ENCODE data around the gene HPCAL1.

The HPCAL1 gene

DNA sequence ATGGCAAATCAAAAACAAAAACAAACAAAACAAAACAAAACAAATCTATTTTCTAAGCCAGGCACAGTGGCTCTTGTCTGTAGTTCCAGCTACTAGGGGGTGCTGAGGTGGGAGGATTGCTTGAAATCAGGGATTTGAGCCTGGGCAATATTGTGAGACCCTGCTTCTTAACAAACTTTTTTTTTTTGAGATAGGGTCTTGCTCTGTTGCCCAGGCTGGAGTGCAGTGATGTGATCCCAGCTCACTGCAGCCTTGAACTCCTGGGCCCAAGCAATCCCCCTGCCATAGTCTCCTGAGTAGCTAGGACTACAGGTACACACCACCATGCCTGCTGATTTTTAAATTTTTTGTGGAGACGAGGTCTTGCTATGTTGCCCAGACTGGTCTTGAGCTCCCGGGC lies 6.2 kb downstream of the HPCAL1 start:
- H3K27ac ChIP-seq (ENCODE audit: insufficient read depth in 1 of 2, low read depth in 1 of 2, low read length in 2 of 2, poor library complexity in 1 of 2, severe bottlenecking in 2 of 2): no peak overlapping the region
- ChIA-PET POLR2A (no interaction called here), CTCF (interaction anchor here (1.8 to 2.6 kb wide), 2 partner anchors 9 to 30 kb away, joined by 6 to 8 read pairs; no protein-coding TSS in a partner anchor)
- 100% methylated on average over 2 of the region's 2 CpGs for WGBS (ENCODE audit: insufficient coverage)
- DNase-seq: no peak
- peaks cover 7 to 39% (median 32%) of the 10 kb centered on the region in 4 experiments for H3K4me1 ChIP-seq (ENCODE audit: control extremely low read depth in 1 of 4, control insufficient read depth in 4 of 4, insufficient read depth in 4 of 4, low read length in 3 of 4)
- no peak overlapping the region for H3K4me3 ChIP-seq (ENCODE audit: control insufficient read depth in 1 of 7, extremely low read depth in 1 of 7, insufficient read depth in 4 of 7, low read depth in 2 of 7, low read length in 6 of 7)
- no peaks in the 10 kb centered on the region for H3K27me3 ChIP-seq (replicated peaks in 2 of 5; ENCODE audit: control insufficient read depth in 4 of 5, insufficient read depth in 5 of 5, low read length in 4 of 5)
- no peaks in the 10 kb centered on the region for H3K9me3 ChIP-seq (ENCODE audit: control extremely low read depth in 1 of 5, control insufficient read depth in 4 of 5, insufficient read depth in 2 of 5, low read depth in 1 of 5, low read length in 4 of 5)
- peaks cover 0 to 15% (median 1%) of the 10 kb centered on the region in 4 experiments for H3K36me3 ChIP-seq (ENCODE audit: control insufficient read depth in 4 of 4, insufficient read depth in 4 of 4, low read length in 3 of 4)

DNA sequence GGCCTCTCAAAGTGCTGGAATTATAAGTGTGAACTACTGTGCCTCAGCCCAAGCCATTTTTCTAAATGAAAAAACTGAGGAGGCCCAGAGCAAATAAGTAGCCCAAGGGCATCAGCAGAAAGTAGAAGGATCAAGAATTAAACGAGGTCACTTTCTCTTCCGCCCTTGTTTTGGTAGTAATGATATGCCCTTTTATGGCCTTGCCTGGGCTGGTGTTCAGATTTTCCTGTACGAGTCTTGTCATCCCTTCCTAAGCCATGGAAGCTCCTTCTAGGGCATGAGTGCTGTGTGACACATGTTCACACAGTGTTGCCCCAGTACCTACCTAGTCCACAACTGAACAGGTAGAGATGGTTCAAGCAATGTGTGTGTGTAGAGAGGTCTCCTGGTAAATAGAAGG lies 6.6 kb downstream of the HPCAL1 start:
- H3K27ac ChIP-seq (ENCODE audit: insufficient read depth in 1 of 2, low read depth in 1 of 2, low read length in 2 of 2, poor library complexity in 1 of 2, severe bottlenecking in 2 of 2): no peak overlapping the region
- H3K36me3 ChIP-seq (ENCODE audit: control insufficient read depth in 4 of 4, insufficient read depth in 4 of 4, low read length in 3 of 4): peaks cover 0 to 15% (median 1%) of the 10 kb centered on the region in 4 experiments
- ChIA-PET CTCF (interaction anchor here (1.8 to 2.6 kb wide), 2 partner anchors 8 to 31 kb away, joined by 6 to 8 read pairs; no protein-coding TSS in a partner anchor), POLR2A (no interaction called here)
- H3K4me1 ChIP-seq (ENCODE audit: control extremely low read depth in 1 of 4, control insufficient read depth in 4 of 4, insufficient read depth in 4 of 4, low read length in 3 of 4): peaks cover 6 to 36% (median 28%) of the 10 kb centered on the region in 4 experiments
- WGBS (ENCODE audit: insufficient coverage): 97% methylated on average over 3 of the region's 3 CpGs
- DNase-seq: no peak
- H3K9me3 ChIP-seq (ENCODE audit: control extremely low read depth in 1 of 5, control insufficient read depth in 4 of 5, insufficient read depth in 2 of 5, low read depth in 1 of 5, low read length in 4 of 5): no peaks in the 10 kb centered on the region
- no peak overlapping the region for H3K4me3 ChIP-seq (ENCODE audit: control insufficient read depth in 1 of 7, extremely low read depth in 1 of 7, insufficient read depth in 4 of 7, low read depth in 2 of 7, low read length in 6 of 7)
- no peaks in the 10 kb centered on the region for H3K27me3 ChIP-seq (replicated peaks in 2 of 5; ENCODE audit: control insufficient read depth in 4 of 5, insufficient read depth in 5 of 5, low read length in 4 of 5)

DNA sequence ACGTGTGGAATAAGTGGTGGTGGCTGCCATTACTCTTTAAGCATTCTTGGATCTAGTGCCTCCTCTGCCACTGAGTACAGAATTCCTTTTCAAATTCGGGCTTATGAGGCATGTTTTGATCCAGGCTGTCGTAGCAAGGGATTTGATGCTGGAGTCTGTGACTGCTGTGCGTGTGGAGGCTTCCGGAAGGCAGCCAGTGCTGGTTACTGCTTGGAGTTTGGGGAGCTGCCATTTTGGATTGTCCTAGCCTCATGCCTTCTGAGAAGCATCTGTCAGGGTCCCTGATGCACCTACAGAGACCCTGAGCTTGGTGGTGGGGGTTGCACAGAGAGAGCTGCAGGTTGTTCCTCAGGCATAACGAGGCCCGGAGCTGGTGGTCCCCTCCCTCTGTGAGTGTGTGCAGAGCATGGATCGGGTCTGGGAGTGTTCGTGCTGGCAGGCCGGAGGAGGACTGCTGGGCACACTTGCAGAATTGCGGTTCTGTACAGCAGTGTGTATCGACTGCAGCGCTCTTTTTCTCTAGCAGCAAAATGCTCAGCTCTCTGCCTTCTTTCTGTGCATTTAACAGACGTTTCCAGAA lies 7.7 kb downstream of the HPCAL1 start:
- ChIA-PET CTCF (interaction anchor here (1.1 to 1.7 kb wide), 3 partner anchors 9 to 22 kb away, joined by 3 to 5 read pairs (median 5); no protein-coding TSS in a partner anchor), POLR2A (no interaction called here)
- H3K4me3 ChIP-seq (ENCODE audit: control insufficient read depth in 1 of 7, extremely low read depth in 1 of 7, insufficient read depth in 4 of 7, low read depth in 2 of 7, low read length in 6 of 7): no peak overlapping the region
- H3K36me3 ChIP-seq (ENCODE audit: control insufficient read depth in 4 of 4, insufficient read depth in 4 of 4, low read length in 3 of 4): peaks cover 0 to 15% (median 1%) of the 10 kb centered on the region in 4 experiments
- no peaks in the 10 kb centered on the region for H3K9me3 ChIP-seq (ENCODE audit: control extremely low read depth in 1 of 5, control insufficient read depth in 4 of 5, insufficient read depth in 2 of 5, low read depth in 1 of 5, low read length in 4 of 5)
- no peak for DNase-seq
- H3K27ac ChIP-seq (ENCODE audit: insufficient read depth in 1 of 2, low read depth in 1 of 2, low read length in 2 of 2, poor library complexity in 1 of 2, severe bottlenecking in 2 of 2): no peak overlapping the region
- peaks cover 2 to 26% (median 17%) of the 10 kb centered on the region in 4 experiments for H3K4me1 ChIP-seq (ENCODE audit: control extremely low read depth in 1 of 4, control insufficient read depth in 4 of 4, insufficient read depth in 4 of 4, low read length in 3 of 4)
- no peaks in the 10 kb centered on the region for H3K27me3 ChIP-seq (replicated peaks in 2 of 5; ENCODE audit: control insufficient read depth in 4 of 5, insufficient read depth in 5 of 5, low read length in 4 of 5)
- over 99% methylated on average over 13 of the region's 14 CpGs for WGBS (ENCODE audit: insufficient coverage)

DNA sequence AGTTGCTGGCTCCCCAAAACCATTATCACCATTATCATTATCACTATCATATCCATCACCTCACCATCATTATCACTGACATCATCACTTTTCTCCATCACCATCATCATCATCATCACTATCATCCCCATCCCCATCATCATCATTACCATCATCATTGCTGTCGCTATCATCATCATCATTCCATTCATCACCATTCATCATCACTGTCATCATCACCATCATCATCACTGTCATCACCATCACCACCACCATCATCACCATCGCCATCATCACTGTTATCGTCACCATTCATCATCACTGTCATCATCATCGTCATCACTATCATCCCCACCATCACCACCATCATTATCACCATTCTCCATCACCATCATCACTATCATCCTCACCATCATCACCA lies 9.0 kb downstream of the HPCAL1 start:
- POLR2A ChIA-PET: no interaction called here
- Histone ChIP-seq H3K9me3 (ENCODE audit: control extremely low read depth in 1 of 5, control insufficient read depth in 4 of 5, insufficient read depth in 2 of 5, low read depth in 1 of 5, low read length in 4 of 5) (no peaks in the 10 kb centered on the region), H3K27ac (ENCODE audit: insufficient read depth in 1 of 2, low read depth in 1 of 2, low read length in 2 of 2, poor library complexity in 1 of 2, severe bottlenecking in 2 of 2) (no peak overlapping the region), H3K4me1 (ENCODE audit: control extremely low read depth in 1 of 4, control insufficient read depth in 4 of 4, insufficient read depth in 4 of 4, low read length in 3 of 4) (peaks cover 0 to 13% (median 10%) of the 10 kb centered on the region in 4 experiments), H3K4me3 (ENCODE audit: control insufficient read depth in 1 of 7, extremely low read depth in 1 of 7, insufficient read depth in 4 of 7, low read depth in 2 of 7, low read length in 6 of 7) (no peak overlapping the region), H3K27me3 (replicated peaks in 2 of 5; ENCODE audit: control insufficient read depth in 4 of 5, insufficient read depth in 5 of 5, low read length in 4 of 5) (no peaks in the 10 kb centered on the region), H3K36me3 (ENCODE audit: control insufficient read depth in 4 of 4, insufficient read depth in 4 of 4, low read length in 3 of 4) (peaks cover 0 to 15% (median 1%) of the 10 kb centered on the region in 4 experiments)
- CTCF ChIA-PET: interaction anchor here (1.7 kb wide), 1 partner anchor 20 kb away, joined by 5 read pairs; no protein-coding TSS in a partner anchor
- 97% methylated on average over 4 of the region's 4 CpGs for WGBS (ENCODE audit: insufficient coverage)
- no peak for DNase-seq

DNA sequence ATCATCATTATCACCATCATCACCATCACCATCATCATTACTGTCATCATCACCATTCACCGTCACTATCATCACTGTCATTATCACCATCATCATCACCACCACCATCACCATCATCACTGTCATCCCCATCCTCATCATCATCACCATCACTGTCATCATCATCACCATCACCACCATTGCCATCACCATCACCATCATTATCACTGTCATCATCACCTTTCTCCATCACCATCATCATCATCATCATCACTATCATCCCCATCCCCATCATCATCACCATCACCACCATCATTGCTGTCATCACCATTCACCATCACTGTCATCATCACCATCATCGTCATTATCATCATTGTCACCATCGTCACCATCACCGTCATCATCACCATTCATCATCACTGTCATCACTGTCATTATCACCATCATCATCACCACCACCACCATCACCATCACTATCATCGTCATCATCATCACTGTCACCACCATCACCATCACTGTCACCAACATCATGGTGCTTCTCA lies 9.8 kb downstream of the HPCAL1 start:
- H3K4me3 ChIP-seq (ENCODE audit: control insufficient read depth in 1 of 7, extremely low read depth in 1 of 7, insufficient read depth in 4 of 7, low read depth in 2 of 7, low read length in 6 of 7): no peak overlapping the region
- DNase-seq: no peak
- no peaks in the 10 kb centered on the region for H3K9me3 ChIP-seq (ENCODE audit: control extremely low read depth in 1 of 5, control insufficient read depth in 4 of 5, insufficient read depth in 2 of 5, low read depth in 1 of 5, low read length in 4 of 5)
- WGBS (ENCODE audit: insufficient coverage): 97% methylated on average over 5 of the region's 5 CpGs
- ChIA-PET CTCF (interaction anchor here (1.5 kb wide), 1 partner anchor 16 kb away, joined by 5 read pairs; no protein-coding TSS in a partner anchor), POLR2A (no interaction called here)
- no peak overlapping the region for H3K27ac ChIP-seq (ENCODE audit: insufficient read depth in 1 of 2, low read depth in 1 of 2, low read length in 2 of 2, poor library complexity in 1 of 2, severe bottlenecking in 2 of 2)
- no peaks in the 10 kb centered on the region for H3K27me3 ChIP-seq (replicated peaks in 2 of 5; ENCODE audit: control insufficient read depth in 4 of 5, insufficient read depth in 5 of 5, low read length in 4 of 5)
- H3K36me3 ChIP-seq (ENCODE audit: control insufficient read depth in 4 of 4, insufficient read depth in 4 of 4, low read length in 3 of 4): peaks cover 0 to 15% (median 1%) of the 10 kb centered on the region in 4 experiments
- H3K4me1 ChIP-seq (ENCODE audit: control extremely low read depth in 1 of 4, control insufficient read depth in 4 of 4, insufficient read depth in 4 of 4, low read length in 3 of 4): peaks cover 0 to 5% (median 3%) of the 10 kb centered on the region in 4 experiments

DNA sequence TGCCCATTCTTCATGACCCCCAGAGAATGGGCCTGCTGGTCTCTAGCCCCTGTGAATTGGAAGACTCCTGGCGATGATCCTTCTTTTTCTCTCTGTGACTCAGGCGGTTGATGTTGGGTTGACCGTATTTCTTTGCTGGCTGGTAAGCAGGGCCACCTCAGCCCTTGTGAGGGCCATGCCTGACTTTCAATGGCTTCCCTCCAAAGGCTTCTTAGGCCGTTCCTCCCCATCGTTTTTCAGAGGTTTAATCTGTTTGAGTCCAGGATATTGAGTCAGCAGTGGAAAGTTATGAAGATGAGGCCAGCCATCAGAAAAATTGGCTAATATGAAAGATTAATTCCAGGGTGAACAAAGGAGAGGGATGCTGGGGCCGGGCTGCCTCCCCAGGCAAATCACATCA lies 13.6 kb downstream of the HPCAL1 start:
- POLR2A ChIA-PET: no interaction called here
- H3K27ac ChIP-seq (ENCODE audit: insufficient read depth in 1 of 2, low read depth in 1 of 2, low read length in 2 of 2, poor library complexity in 1 of 2, severe bottlenecking in 2 of 2): no peak overlapping the region
- CTCF ChIA-PET: interaction anchor here (3.7 kb wide), 1 partner anchor 93 kb away, joined by 23 read pairs; no protein-coding TSS in a partner anchor

DNA sequence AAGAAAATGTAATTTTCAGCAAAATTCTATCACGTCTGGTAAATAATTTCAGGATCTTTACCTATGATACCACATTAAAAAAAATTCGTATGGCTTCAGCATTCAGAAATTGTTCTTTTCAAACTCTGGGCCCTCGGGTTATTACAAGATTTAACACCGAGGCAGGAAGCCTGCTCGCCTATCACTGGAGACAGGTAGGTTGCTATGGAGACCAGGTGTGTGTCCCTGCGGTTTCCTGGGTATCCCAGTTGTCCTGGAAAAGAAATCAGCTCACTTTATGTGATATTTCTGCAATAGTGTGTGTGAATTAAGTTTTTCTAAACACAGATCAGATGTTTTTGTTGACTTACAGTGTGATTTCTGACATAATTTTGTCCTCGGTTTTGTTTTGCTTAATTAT lies 14.2 kb downstream of the HPCAL1 start:
- no peak for DNase-seq
- peaks cover 0 to 11% (median 2%) of the 10 kb centered on the region in 4 experiments for H3K36me3 ChIP-seq (ENCODE audit: control insufficient read depth in 4 of 4, insufficient read depth in 4 of 4, low read length in 3 of 4)
- no peaks in the 10 kb centered on the region for H3K4me1 ChIP-seq (ENCODE audit: control extremely low read depth in 1 of 4, control insufficient read depth in 4 of 4, insufficient read depth in 4 of 4, low read length in 3 of 4)
- ChIA-PET CTCF (interaction anchor here (1.7 to 3.7 kb wide), 2 partner anchors 9 to 92 kb away, joined by 8 to 23 read pairs; no protein-coding TSS in a partner anchor), POLR2A (no interaction called here)
- H3K27me3 ChIP-seq (replicated peaks in 2 of 5; ENCODE audit: control insufficient read depth in 4 of 5, insufficient read depth in 5 of 5, low read length in 4 of 5): no peaks in the 10 kb centered on the region
- WGBS (ENCODE audit: insufficient coverage): 77% methylated on average over 5 of the region's 7 CpGs
- no peak overlapping the region for H3K4me3 ChIP-seq (ENCODE audit: control insufficient read depth in 1 of 7, extremely low read depth in 1 of 7, insufficient read depth in 4 of 7, low read depth in 2 of 7, low read length in 6 of 7)
- H3K27ac ChIP-seq (ENCODE audit: insufficient read depth in 1 of 2, low read depth in 1 of 2, low read length in 2 of 2, poor library complexity in 1 of 2, severe bottlenecking in 2 of 2): no peak overlapping the region
- H3K9me3 ChIP-seq (ENCODE audit: control extremely low read depth in 1 of 5, control insufficient read depth in 4 of 5, insufficient read depth in 2 of 5, low read depth in 1 of 5, low read length in 4 of 5): peaks cover 0 to 14% (median 0%) of the 10 kb centered on the region in 5 experiments

More for the DNA sequence above, 13.6 kb downstream of the HPCAL1 start:
- Histone ChIP-seq H3K4me3 (ENCODE audit: control insufficient read depth in 1 of 7, extremely low read depth in 1 of 7, insufficient read depth in 4 of 7, low read depth in 2 of 7, low read length in 6 of 7) (no peak overlapping the region), H3K9me3 (ENCODE audit: control extremely low read depth in 1 of 5, control insufficient read depth in 4 of 5, insufficient read depth in 2 of 5, low read depth in 1 of 5, low read length in 4 of 5) (peaks cover 0 to 11% (median 0%) of the 10 kb centered on the region in 5 experiments), H3K36me3 (ENCODE audit: control insufficient read depth in 4 of 4, insufficient read depth in 4 of 4, low read length in 3 of 4) (peaks cover 0 to 15% (median 3%) of the 10 kb centered on the region in 4 experiments), H3K4me1 (ENCODE audit: control extremely low read depth in 1 of 4, control insufficient read depth in 4 of 4, insufficient read depth in 4 of 4, low read length in 3 of 4) (no peaks in the 10 kb centered on the region), H3K27me3 (replicated peaks in 2 of 5; ENCODE audit: control insufficient read depth in 4 of 5, insufficient read depth in 5 of 5, low read length in 4 of 5) (no peaks in the 10 kb centered on the region)
- WGBS (ENCODE audit: insufficient coverage): 100% methylated on average over 3 of the region's 6 CpGs
- no peak for DNase-seq
